Thymus (tissue), 11 donors: Measurements from ENCODE around the gene CD300LG. TPM values are rescaled to one million over a fixed set of nuclear protein-coding genes. Genes with fewer than 3 reads are reported as not detected.

Experiments used
- DNase-seq, 9 donors: peaks; one replicate each; pipeline ENCODE4 v3.0.0-alpha.2; 2013; ENCODE audit warnings: low spot score in 9 of 9, low read depth in 6 of 9, missing footprints in 1 of 9
- H3K27ac ChIP-seq, 2 donors: one replicate each; pipeline ENCODE4 v1.5.1; 2013; ENCODE audit warnings: control low read depth in 1 of 2, low read depth in 1 of 2, low read length in 1 of 2, mild to moderate bottlenecking in 1 of 2, moderate library complexity in 1 of 2
- H3K27me3 ChIP-seq, 2 donors: one replicate each; pipeline ENCODE4 v1.5.1; 2013; ENCODE audit warnings: low read length in 1 of 2; ENCODE audit not compliant: control insufficient read depth in 2 of 2, insufficient read depth in 1 of 2
- H3K36me3 ChIP-seq, 2 donors: one replicate each; pipeline ENCODE4 v1.5.1; 2013; ENCODE audit warnings: low read length in 1 of 2, mild to moderate bottlenecking in 1 of 2, moderate library complexity in 1 of 2; ENCODE audit not compliant: control insufficient read depth in 2 of 2, insufficient read depth in 2 of 2
- H3K4me1 ChIP-seq, 2 donors: one replicate each; pipeline ENCODE4 v1.5.1; 2013; ENCODE audit warnings: low read length in 2 of 2; ENCODE audit not compliant: control insufficient read depth in 2 of 2, insufficient read depth in 2 of 2
- H3K4me3 ChIP-seq, 2 donors: one replicate each; pipeline ENCODE4 v1.5.1; 2013; ENCODE audit warnings: low read length in 2 of 2, control low read depth in 1 of 2, mild to moderate bottlenecking in 1 of 2
- H3K9me3 ChIP-seq, 2 donors: one replicate each; pipeline ENCODE4 v1.5.1; 2013; ENCODE audit warnings: low read length in 1 of 2, mild to moderate bottlenecking in 1 of 2; ENCODE audit not compliant: control insufficient read depth in 2 of 2, insufficient read depth in 1 of 2
- WGBS: extraction: QIAGEN DNeasy Blood & Tissue Kit; methylation state at CpG from one replicate; pipeline ENCODE4 v1.1.7; 2013; 5-methylcytosine and 5-hydroxymethylcytosine counted together
- polyA plus RNA-seq: library from polyadenylated mRNA; stranded (reverse); fragments of 200-250 nt; gene quantifications from one replicate; pipeline ENCODE4 v1.2.3, GENCODE V29; 2013
- total RNA-seq: library from RNA; stranded (reverse); fragments of 120-200 nt; gene quantifications from one replicate; pipeline ENCODE4 v1.2.4, GENCODE V29; 2013
- donor health status: healthy.

CD300LG gene
- total and polyA plus RNA-seq, 2 donors = 0.71 to 5.7 TPM

GRCh38 chr17:43844241-43844640, 2.7 kb upstream of the CD300LG start:
- Histone ChIP-seq H3K4me3 (no peak overlapping the region), H3K27me3 (peaks cover 0 to 20% of the 10 kb centered on the region in 2 donors), H3K27ac (no peak overlapping the region), H3K36me3 (no peaks in the 10 kb centered on the region), H3K4me1 (peaks cover 0 to 3% of the 10 kb centered on the region in 2 donors), H3K9me3 (no peaks in the 10 kb centered on the region)
- DNase-seq = no peak
- 91% methylated on average over 5 of the region's 5 CpGs for WGBS

- WGBS = 90% methylated on average over 4 of the region's 4 CpGs
- Histone ChIP-seq H3K4me1 (peaks cover 0 to 3% of the 10 kb centered on the region in 2 donors), H3K9me3 (no peaks in the 10 kb centered on the region), H3K4me3 (no peak overlapping the region), H3K27ac (no peak overlapping the region), H3K36me3 (no peaks in the 10 kb centered on the region), H3K27me3 (peaks cover 0 to 14% of the 10 kb centered on the region in 2 donors)
- DNase-seq = no peak
These were observed 1.2 kb upstream of the CD300LG start for GRCh38 chr17:43845766-43846165.

DNA sequence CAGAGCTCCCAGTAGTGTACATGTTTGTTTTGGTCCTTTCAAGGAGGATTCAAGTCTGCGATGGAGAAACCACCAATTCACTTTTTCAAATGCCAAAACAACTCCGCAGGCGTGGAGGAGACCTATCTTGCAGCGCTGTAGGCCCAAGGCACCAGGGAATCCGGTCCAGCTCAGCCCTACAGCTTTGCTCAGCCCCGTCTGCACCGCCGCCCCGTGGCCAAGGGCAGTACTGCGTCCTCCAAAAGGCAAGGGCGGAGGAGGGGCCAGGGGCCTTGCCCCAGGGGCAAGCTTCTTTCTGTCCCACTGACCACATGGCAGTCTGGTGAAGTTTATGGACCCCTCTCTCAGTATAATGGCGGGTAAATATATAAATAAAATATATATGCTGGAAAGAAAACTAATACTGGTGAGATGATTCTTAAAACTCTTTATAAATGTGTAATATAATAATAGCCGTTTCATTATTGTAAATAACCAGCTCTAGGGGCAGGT, 709 bp upstream of the CD300LG start:
- Histone ChIP-seq H3K4me1 (peaks cover 0 to 3% of the 10 kb centered on the region in 2 donors), H3K36me3 (no peaks in the 10 kb centered on the region), H3K4me3 (no peak overlapping the region), H3K9me3 (no peaks in the 10 kb centered on the region), H3K27me3 (peaks cover 0 to 14% of the 10 kb centered on the region in 2 donors), H3K27ac (no peak overlapping the region)
- 22% methylated on average over 13 of the region's 13 CpGs for WGBS
- peak in 5 of 9 donors; percentile 12 to 48 (median 27) for DNase-seq

DNA sequence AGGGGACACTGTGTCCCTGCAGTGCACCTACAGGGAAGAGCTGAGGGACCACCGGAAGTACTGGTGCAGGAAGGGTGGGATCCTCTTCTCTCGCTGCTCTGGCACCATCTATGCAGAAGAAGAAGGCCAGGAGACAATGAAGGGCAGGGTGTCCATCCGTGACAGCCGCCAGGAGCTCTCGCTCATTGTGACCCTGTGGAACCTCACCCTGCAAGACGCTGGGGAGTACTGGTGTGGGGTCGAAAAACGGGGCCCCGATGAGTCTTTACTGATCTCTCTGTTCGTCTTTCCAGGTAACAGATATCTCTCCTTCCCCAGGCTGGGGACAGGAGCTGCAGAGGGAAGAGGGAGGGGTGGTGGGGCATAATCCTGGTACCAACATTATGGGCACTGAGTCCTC, 1.6 kb downstream of the CD300LG start:
- Histone ChIP-seq H3K27me3 (peaks cover 0 to 14% of the 10 kb centered on the region in 2 donors), H3K4me3 (no peak overlapping the region), H3K27ac (no peak overlapping the region), H3K4me1 (peaks cover 0 to 3% of the 10 kb centered on the region in 2 donors), H3K9me3 (no peaks in the 10 kb centered on the region), H3K36me3 (no peaks in the 10 kb centered on the region)
- no peak for DNase-seq
- 96% methylated on average over 10 of the region's 10 CpGs for WGBS

DNA sequence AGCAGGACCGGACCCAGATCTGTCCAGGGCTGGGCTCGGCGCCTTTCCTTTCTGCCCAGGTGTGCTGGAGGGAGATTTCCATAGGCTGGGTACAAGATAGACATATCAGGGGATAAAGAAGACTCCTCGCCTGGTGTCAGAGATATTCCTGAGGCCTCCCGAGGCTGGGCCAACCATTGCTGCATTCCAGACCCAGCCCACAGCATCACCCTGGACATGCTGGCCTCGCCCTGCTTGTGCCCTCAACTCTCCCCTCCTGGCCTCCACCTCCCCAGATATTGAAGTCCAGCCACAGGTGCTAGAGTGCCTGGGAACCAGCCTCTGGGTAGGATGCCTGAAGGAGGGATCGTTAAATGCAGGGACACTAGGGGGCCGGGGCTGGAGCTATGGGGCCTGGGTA, 2.1 kb downstream of the CD300LG start:
- Histone ChIP-seq H3K9me3 (no peaks in the 10 kb centered on the region), H3K27me3 (peaks cover 0 to 18% of the 10 kb centered on the region in 2 donors), H3K4me1 (peaks cover 0 to 3% of the 10 kb centered on the region in 2 donors), H3K36me3 (no peaks in the 10 kb centered on the region), H3K4me3 (no peak overlapping the region), H3K27ac (no peak overlapping the region)
- 96% methylated on average over 8 of the region's 8 CpGs for WGBS
- no peak for DNase-seq

DNA sequence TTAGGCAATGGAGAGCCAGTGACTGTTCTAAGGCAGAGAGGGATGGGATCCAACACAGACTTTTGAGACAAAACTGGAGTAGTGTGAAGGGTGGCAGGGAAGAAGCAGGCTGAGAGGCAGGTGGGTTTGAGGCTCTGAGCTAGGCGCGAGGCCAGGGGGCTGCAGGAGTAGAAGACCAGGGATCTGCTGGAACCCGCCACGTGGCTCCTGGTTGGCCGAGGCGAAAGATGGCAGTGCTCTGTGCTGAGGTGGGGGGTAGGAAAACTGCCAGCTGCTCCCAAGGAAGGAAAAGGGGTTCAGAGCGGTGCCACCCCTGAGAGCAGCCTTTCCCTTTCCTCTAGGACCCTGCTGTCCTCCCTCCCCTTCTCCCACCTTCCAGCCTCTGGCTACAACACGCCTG, 5.6 kb downstream of the CD300LG start:
- Histone ChIP-seq H3K27ac (no peak overlapping the region), H3K36me3 (no peaks in the 10 kb centered on the region), H3K4me1 (no peaks in the 10 kb centered on the region), H3K4me3 (no peak overlapping the region), H3K9me3 (peaks cover 0 to 6% of the 10 kb centered on the region in 2 donors), H3K27me3 (peaks cover 0 to 21% of the 10 kb centered on the region in 2 donors)
- 94% methylated on average over 8 of the region's 8 CpGs for WGBS
- DNase-seq = no peak

DNA sequence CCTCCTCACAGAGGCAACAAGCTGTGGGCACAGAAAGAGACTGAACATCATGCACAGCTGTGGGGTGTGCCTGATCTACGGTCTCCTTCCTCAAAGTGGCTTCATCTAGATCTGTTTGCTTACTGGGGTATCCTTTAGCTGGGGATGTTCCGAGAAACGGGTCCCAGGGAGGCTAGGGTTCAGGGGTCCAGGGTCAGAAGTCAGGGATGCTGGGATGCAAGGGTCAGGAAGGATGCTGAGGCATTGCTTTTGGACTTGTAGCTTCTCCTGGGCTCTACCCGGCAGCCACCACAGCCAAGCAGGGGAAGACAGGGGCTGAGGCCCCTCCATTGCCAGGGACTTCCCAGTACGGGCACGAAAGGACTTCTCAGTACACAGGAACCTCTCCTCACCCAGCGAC, 6.6 kb downstream of the CD300LG start:
- H3K4me3 ChIP-seq = no peak overlapping the region
- no peaks in the 10 kb centered on the region for H3K4me1 ChIP-seq
- H3K9me3 ChIP-seq = peaks cover 0 to 6% of the 10 kb centered on the region in 2 donors
- H3K27me3 ChIP-seq = peaks cover 0 to 27% of the 10 kb centered on the region in 2 donors
- H3K27ac ChIP-seq = no peak overlapping the region
- 91% methylated on average over 7 of the region's 7 CpGs for WGBS
- H3K36me3 ChIP-seq = no peaks in the 10 kb centered on the region
- no peak for DNase-seq

DNA sequence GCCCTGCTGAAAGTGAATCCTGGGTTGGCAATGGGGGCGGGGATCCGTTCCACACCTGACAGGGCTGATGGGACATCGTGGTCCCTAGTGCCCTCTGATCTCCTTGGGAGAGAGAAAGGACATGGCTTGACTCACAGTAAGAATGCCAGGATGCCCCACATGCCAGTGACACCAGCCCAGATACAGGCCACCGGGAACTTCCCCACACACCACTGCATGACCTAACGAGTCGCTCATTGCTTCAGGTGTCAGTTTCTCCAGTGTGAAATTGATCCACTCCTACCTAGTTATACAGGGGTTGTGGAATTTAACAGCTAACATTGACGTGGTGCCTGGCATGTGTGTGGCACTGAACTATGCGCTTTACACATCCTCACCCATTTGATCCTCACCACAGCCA, 7.5 kb downstream of the CD300LG start:
- Histone ChIP-seq H3K27me3 (peaks cover 0 to 27% of the 10 kb centered on the region in 2 donors), H3K36me3 (no peaks in the 10 kb centered on the region), H3K27ac (no peak overlapping the region), H3K4me1 (no peaks in the 10 kb centered on the region), H3K4me3 (no peak overlapping the region), H3K9me3 (peaks cover 0 to 6% of the 10 kb centered on the region in 2 donors)
- WGBS = 82% methylated on average over 8 of the region's 8 CpGs
- DNase-seq = no peak

GRCh38 chr17:43855061-43855460, 8.1 kb downstream of the CD300LG start:
- H3K27ac ChIP-seq = no peak overlapping the region
- H3K27me3 ChIP-seq = peaks cover 0 to 28% of the 10 kb centered on the region in 2 donors
- H3K4me1 ChIP-seq = no peaks in the 10 kb centered on the region
- peaks cover 0 to 6% of the 10 kb centered on the region in 2 donors for H3K9me3 ChIP-seq
- no peak overlapping the region for H3K4me3 ChIP-seq
- 98% methylated on average over 9 of the region's 9 CpGs for WGBS
- no peak for DNase-seq
- no peaks in the 10 kb centered on the region for H3K36me3 ChIP-seq
